Measurements from ENCODE around the gene NYNRIN.
"Not testable (repeated sequence)": the region's sequence is repeated elsewhere in the genome, so short reads cannot be mapped to it uniquely, and the experiment has no call there.

NYNRIN gene

DNA sequence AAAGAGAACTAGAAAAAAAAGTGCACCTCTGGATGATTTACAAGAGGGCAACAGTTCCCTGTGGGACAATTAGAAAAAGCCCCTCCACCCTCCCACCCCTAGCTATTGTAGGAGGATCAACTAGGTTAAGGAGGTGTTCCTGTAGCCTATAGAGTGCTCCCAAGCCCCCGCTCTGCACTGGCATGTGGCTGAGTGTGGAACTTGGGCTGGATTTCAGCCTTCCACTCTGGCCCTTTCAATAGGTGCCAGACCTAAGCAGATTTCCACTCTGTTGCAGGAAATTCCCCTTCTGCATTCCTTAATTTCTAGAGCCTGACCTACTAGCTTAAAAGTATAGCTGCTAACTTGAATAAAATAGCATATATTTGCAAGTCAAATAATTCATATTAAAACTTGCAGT, 28.1 kb upstream of the NYNRIN start:
- DNase-seq = no peak

- not testable (repeated sequence) for DNase-seq
These were observed 27.2 kb upstream of the NYNRIN start for GRCh38 chr14:24371605-24372004.

DNA sequence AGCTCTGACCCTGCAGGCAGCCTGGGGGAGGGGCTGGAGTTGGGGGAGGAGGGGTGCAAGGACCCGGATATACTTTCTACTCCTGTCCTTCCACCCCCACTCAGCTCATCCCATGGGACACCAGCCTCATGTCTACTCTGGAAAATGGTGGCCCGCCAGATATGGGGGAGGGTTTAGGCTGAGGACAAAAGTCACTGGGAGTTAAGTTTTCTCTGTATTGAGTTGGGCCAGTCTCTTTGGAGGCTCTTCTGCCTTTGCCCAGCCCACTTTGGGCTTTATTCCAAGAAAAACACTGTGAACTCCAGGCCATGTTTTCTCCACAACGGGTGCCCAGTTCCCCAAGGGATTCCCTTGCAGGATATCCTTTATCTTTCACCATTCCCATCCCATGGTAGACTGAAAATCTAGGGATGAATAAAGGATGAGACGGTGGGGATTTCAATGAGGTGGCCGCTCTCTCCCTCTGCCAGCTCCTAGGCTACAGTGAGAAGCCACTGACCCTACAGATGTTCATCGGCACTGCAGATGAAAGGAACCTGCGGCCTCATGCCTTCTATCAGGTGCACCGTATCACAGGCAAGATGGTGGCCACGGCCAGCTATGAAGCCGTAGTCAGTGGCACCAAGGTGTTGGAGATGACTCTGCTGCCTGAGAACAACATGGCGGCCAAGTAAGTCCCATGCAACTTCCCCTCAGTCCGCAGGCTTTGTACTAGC, 25.9 kb upstream of the NYNRIN start:
- DNase-seq = no peak

DNA sequence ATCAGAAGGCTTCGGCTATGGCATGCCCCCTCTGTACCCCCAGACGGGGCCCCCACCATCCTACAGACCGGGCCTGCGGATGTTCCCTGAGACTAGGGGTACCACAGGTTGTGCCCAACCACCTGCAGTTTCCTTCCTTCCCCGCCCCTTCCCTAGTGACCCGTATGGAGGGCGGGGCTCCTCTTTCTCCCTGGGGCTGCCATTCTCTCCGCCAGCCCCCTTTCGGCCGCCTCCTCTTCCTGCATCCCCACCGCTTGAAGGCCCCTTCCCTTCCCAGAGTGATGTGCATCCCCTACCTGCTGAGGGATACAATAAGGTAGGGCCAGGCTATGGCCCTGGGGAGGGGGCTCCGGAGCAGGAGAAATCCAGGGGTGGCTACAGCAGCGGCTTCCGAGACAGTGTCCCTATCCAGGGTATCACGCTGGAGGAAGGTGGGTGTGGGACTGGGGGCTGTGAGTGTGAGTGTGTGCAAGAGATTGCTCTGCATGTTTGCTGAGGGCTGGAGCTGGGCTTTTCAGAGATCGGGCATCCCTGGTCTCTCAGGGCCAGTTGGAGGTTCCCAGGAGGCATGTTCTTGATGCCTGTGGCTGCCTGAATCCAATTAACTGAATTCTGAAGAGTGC, 22.2 kb upstream of the NYNRIN start:
- no peak for DNase-seq

GRCh38 chr14:24377126-24377525, 21.7 kb upstream of the NYNRIN start:
- no peak for DNase-seq

DNA sequence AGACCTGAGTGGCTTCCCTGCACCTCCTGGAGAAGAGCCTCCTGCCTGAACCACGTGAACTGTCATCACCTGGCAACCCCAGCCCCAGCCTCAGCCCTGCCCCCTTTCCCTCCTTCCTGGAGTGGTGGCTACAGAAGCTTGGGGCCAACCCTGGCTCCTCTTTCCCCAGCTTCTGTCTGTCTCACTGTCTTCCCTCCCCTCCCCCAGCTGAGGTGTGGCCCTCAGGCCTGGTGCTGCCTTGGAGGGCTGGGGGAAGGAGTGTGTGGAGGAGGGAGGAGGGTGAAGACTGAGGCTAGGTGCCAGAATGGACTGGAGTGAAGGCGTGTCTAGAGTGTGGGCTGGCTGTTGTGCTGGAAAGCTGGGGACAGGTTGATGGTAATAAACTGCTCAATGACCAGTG, 21.1 kb upstream of the NYNRIN start:
- no peak for DNase-seq

DNA sequence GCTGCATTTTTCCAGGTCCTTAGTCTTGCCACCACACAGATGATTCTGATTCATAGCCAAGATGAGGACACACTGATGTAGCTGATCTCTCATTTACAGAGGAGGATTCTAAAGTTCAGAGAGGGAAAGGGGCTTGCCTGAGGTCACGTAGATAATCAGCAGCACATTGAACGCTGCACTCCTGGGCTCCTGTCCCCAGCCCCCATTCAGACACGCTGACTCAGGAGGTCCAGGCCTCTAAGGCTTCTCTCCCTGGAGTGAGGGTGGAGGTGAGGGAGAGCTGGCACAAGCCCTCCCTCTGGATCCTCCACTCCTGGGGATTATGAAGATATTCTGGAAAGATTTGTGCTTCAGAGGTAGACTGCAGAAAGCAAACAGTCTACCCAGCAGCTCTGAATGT, 20.5 kb upstream of the NYNRIN start:
- DNase-seq = no peak

DNA sequence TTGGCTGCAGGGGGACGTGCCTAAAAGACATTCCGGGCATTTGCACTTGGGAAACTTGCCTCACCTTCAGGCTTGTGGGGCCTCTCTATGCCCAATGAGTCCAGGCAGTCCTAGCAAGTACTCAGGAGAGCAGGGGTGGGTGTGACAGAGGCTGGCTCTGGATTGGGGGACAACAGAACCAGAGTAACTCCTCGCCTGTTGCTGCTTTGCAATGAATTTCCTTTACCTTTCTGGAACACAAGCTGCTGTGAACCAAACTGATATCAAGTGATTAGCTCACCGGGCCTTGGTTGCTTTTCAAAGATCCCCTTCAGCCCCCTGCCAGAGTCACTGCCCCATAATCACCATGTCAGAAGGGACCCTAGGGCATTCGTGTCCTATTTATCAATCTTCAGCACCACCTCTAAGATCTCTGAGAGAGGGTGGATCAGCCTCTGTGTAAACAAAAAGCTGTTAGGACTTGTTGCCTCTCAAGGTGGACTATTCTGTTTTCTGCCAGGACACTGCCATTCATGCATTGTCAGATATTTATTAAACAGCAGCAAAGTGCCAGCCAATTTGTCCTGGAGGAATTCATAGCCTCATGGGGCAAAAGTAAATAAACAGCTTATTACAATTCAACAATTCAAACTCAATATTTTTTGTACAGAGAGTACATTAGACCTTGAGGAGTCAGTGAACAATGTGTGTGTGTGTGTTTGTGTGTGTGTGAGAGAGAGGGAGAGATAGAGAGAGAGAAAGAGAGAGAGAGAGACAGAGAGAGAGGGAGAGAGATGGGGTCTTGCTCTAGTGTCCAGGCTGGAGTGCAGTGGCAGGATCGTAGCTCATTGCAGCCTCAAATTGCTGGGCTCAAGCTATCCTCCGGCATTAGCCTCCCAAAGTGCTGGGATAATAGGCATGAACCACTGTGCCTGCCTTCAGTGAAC, 19.6 kb upstream of the NYNRIN start:
- DNase-seq = no peak

DNA sequence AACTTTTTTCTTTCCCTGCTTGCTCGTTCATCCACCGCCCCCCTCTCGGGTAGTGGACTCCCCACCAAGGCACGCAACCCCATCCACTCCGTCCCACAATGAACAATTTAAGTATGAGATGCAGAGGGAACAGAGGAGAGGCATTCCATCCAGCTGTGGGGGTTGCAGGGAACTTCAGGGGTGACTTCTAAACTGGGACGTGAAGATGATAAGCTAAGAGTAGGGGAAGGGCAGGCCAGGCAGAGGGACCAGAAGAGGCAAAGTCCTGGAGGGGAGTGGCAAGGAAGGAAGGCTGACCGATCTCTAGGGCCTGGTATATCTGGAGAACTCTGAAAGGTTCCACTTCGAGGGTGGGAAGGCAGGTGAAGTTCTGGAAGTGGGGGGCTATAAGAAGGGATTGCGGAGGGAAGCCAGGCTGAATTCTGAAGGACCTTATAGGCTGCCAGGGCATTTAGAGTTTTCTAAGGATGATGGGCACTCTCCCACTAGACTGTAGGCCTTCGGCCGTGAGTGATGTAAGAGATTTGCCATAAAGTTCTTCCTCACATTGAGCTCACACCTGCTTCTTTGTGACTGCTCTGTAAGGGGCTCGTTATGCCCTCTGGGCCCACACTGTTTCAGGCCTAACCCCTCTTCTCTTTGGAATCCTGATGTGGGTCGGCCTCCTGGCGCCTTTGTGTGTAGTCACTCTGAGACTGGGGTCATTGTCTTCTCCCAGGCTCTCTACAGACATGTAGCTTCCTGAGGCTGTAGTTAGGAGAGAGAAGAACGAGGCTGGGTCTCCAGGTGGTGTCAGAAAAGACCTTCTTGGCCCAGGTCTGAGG, 18.7 kb upstream of the NYNRIN start:
- no peak for DNase-seq

DNA sequence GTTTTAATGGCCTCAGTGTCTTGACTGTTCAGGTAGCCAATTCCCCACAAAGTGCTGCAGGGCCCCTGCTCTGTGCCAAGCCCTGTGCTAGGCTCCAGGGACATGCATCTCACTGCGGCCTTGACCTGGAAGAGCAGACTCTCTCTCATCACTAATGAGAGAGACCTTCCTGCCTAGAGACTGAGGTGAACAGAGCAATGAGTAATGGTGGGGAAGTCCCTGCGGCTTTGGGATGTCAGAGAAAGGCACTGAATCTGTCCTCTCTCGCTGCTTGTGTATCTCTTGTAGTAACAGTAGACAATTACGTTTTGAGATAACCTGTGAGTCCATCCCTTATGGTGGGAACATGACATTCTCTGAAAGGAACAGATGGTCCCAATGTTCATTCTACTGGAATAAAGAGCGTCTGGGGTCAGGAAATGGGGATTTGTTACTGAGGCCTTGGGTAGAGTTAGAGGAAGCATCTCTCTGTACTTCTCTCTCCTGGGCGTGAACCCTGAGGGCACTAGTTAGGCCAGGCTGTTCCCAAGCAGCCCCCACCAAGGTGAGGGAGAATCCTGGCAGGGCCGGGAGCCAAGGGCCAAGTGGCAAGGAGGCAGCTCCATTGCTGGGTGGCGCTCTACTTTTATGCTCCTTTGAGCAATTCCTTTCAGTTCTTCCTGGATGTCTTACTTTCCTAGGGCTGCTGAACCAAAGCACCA, 17.3 kb upstream of the NYNRIN start:
- DNase-seq = no peak

GRCh38 chr14:24382064-24382371, 16.8 kb upstream of the NYNRIN start:
- no peak for DNase-seq

DNA sequence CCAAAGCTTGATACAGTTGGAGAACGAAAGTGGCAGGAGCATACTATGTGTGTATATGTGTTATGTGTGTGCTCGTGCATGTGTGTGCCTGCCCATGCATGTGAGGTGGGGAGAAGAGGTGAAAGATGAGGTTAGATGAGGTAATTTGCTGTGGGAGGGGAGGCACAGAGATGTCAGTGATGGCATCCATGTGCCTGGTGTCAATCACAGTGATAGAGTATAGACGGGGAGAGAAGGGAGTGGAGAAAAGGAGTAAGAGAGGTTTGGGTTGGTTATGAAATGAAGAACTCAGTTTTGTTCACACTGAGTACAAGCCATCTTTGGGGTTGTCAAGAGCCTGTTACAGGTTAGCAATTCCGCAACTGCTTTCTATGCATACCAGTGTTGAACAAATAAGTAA, 14.6 kb upstream of the NYNRIN start:
- DNase-seq = no peak

DNA sequence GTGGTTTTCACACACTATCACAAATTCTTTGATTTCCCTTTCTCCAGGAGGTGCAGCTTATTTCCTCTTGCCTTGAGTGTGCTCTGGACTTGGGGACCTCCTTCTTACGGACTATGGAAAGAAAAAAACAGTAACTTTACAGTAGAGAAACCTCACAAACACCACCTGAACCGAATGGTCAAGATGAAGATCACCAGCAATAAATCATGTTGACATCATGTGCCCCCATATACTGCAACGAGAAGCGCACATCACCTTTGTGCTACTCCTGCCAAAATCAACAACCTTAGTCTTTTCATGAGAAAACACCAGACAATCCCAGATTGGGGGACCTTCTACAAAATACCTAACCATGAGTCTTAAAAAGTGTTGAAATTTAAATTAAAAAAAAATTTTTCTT, 13.3 kb upstream of the NYNRIN start:
- DNase-seq = no peak

GRCh38 chr14:24387009-24387345, 11.8 kb upstream of the NYNRIN start:
- no peak for DNase-seq

DNA sequence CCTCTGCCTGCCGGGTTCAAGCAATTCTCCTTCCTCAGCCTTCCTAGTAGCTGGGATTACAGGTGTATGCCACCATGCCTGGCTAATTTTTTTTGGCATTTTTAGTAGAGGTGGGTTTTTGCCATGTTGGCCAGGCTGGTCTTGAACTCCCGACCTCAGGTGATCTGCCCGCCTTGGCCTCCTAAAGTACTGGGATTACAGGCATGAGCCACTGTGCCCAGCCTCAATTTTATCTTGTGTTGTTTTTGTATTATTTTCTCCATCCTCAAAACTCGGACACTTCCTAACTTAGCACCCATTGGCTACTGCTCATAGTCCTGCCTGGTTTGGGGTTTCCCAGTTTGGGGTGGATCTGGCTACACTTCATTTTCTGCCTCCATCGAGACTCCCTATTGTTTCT, 11.2 kb upstream of the NYNRIN start:
- DNase-seq = not testable (repeated sequence)

- DNase-seq = no peak
These were observed 10.2 kb upstream of the NYNRIN start for GRCh38 chr14:24388474-24389179.

DNA sequence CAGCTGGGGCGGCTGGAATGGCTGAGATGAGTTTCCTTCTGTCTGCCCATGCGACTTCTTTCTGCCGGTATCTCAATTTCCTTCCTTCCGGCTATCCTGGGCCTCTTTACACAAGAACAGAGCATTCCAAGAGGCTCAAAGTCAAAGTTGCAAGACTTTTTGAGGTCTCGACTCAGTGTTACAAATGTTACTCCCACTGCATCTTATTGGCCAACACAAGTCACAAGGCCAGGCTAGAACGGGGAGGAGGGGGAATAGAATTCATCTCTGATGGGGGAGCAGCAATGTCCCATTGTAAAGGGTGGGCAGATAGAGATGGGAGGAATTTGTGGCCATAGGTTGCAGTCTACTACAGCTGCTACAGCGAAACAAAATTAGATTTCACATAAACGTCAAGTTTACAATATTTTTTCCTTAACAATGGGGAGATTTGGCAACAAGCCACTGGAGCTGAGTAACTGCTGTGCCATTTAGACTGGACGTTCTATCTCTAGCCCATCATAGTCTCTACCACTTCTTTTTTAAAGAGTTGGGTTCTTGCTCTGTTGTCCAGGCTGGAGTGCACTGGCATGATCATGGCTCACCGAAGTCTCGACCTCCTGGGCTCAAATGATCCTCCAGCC, 9.5 kb upstream of the NYNRIN start:
- DNase-seq = no peak

GRCh38 chr14:24390701-24391468, 7.9 kb upstream of the NYNRIN start:
- no peak for DNase-seq

DNA sequence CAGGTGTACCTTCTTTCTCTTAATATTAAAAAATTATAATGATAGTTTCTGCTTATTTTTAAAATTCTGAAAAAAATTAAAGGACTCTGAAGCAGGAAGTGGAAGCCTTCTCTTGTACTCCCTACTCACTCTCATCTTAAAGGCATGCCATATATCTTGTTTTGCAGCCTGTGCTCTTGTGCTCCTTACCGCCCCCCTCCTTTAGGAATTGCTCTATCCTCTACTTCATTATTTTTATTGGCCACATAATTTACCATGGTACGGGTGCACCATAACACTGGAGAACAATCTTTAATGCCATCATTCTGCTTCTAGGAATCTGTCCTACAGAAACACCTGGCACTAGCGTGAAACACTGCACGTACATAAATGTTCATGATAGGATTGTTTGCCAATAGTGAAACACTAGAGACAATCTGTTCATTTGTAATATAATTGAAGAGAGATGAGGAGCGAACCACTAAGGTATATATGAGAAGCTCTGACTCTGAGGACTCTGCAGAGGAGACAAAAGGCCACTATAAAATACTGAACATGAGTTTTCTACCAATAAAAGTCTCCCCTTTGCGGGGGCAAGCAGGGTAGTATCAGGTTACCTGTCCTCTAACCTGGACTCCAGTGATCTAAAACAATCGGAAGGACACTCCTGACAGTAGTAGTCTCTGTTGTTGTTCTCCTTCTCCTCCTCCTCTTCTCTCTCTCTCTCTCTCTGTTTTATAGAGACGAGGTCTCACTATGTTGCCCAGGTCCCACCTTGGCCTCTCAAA, 6.3 kb upstream of the NYNRIN start:
- no peak for DNase-seq

GRCh38 chr14:24394275-24394674, 4.5 kb upstream of the NYNRIN start:
- DNase-seq = no peak

All from CD4-positive, alpha-beta T cell treated with Interleukin-12 subunit alpha and Interleukin-12 subunit beta, for 1 hour (primary cell).